ENCODE data around the gene TMEM176B.

The TMEM176B gene

DNA sequence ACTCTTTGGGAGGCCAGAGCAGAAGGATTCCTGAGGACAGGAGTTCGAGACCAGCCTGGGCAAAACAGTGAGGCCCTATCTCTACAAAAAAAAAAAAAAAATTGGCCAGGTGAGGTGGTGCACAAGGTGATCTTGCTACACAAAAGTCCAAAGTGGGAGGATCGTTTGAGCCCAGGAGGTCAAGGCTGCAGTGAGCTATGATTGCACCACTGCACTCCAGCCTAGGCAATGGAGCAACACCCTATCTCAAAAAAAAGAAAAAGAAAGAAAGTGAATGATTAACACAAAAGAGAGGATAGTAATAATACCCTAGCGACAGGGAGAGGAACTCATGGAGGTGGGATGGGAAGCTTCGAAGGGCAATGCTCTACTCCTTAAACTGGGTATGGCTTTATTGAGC is 30.4 kb downstream of the TMEM176B start:
- TF ChIP-seq, protein P1, sequence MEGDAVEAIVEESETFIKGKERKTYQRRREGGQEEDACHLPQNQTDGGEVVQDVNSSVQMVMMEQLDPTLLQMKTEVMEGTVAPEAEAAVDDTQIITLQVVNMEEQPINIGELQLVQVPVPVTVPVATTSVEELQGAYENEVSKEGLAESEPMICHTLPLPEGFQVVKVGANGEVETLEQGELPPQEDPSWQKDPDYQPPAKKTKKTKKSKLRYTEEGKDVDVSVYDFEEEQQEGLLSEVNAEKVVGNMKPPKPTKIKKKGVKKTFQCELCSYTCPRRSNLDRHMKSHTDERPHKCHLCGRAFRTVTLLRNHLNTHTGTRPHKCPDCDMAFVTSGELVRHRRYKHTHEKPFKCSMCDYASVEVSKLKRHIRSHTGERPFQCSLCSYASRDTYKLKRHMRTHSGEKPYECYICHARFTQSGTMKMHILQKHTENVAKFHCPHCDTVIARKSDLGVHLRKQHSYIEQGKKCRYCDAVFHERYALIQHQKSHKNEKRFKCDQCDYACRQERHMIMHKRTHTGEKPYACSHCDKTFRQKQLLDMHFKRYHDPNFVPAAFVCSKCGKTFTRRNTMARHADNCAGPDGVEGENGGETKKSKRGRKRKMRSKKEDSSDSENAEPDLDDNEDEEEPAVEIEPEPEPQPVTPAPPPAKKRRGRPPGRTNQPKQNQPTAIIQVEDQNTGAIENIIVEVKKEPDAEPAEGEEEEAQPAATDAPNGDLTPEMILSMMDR (IDR thresholded peaks at IDR 0.05; ENCODE audit: low read depth, low read length): no peak
- TF ChIP-seq EZH2phosphoT487 (IDR thresholded peaks at IDR 0.05; ENCODE audit: low read depth): no peak
- no peaks in the 10 kb centered on the region for H3K27me3 ChIP-seq (ENCODE audit: low read depth, low read length)
- no peaks in the 10 kb centered on the region for H3K36me3 ChIP-seq (replicated peaks; ENCODE audit: low read depth, low read length)
- H2AFZ ChIP-seq (ENCODE audit: low read depth, low read length): no peak overlapping the region
- no peak overlapping the region for H3K27ac ChIP-seq (ENCODE audit: low read length)
- H4K20me1 ChIP-seq (ENCODE audit: insufficient read depth, low read length): no peaks in the 10 kb centered on the region
- no peaks in the 10 kb centered on the region for H3K9me3 ChIP-seq (ENCODE audit: insufficient read depth, low read length)
- H3K4me2 ChIP-seq (ENCODE audit: low read length): no peak overlapping the region
- H3K79me2 ChIP-seq (ENCODE audit: low read length): no peaks in the 10 kb centered on the region
- no peaks in the 10 kb centered on the region for H3K4me1 ChIP-seq (ENCODE audit: low read length)
- H3K4me3 ChIP-seq (ENCODE audit: low read length): no peak overlapping the region
- no peak overlapping the region for H3K9ac ChIP-seq (ENCODE audit: low read length)

DNA sequence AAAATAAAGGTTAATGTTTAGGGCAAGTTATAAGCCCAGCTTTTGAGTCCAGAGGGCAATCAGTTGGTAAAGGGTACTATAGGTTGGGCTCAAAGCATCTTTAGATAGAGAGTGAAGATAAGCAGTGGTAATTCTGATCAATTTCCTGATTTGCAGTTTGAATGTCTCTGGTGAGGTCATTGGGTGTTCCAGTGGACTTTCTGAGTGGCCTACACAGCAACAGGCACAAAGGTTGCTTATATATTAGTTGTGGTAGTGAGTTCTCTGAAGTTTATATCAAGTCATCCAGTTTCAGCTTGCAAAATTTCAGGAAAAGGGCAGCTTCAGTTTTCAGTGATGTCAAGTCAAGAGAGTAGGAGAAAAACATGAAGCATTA is 33.8 kb downstream of the TMEM176B start:
- Histone ChIP-seq H3K9me3 (ENCODE audit: insufficient read depth, low read length) (no peaks in the 10 kb centered on the region), H3K4me2 (ENCODE audit: low read length) (no peak overlapping the region), H4K20me1 (ENCODE audit: insufficient read depth, low read length) (no peaks in the 10 kb centered on the region), H3K4me1 (ENCODE audit: low read length) (no peaks in the 10 kb centered on the region), H3K4me3 (ENCODE audit: low read length) (no peak overlapping the region), H2AFZ (ENCODE audit: low read depth, low read length) (no peak overlapping the region), H3K9ac (ENCODE audit: low read length) (no peak overlapping the region), H3K36me3 (replicated peaks; ENCODE audit: low read depth, low read length) (no peaks in the 10 kb centered on the region), H3K79me2 (ENCODE audit: low read length) (no peaks in the 10 kb centered on the region), H3K27ac (ENCODE audit: low read length) (no peak overlapping the region), H3K27me3 (ENCODE audit: low read depth, low read length) (0 out of 2 replicates have a peak, but pooled peaks cover 3% of the 10 kb centered on the region)
- TF ChIP-seq EZH2phosphoT487 (IDR thresholded peaks at IDR 0.05; ENCODE audit: low read depth): no peak
- TF ChIP-seq, protein P1 (IDR thresholded peaks at IDR 0.05; ENCODE audit: low read depth, low read length): no peak

DNA sequence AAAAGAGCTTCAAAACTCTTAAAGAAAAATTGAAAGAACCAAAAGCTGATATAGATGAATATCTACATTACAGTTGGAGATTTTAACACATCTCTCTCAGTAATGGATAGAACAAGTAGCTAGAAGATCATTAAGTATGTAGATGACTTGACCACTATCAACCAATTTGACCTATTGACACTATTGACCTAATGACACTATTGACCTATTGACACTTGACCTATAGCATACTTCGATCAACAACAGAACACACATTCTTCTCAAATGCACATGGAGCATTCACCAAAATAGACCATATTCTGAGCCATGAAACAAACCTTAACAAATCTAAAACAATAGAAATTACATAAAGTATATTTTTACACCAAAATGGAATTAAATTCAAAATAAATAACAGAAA is 40.7 kb downstream of the TMEM176B start:
- Histone ChIP-seq H3K36me3 (replicated peaks; ENCODE audit: low read depth, low read length) (no peaks in the 10 kb centered on the region), H3K4me3 (ENCODE audit: low read length) (no peak overlapping the region), H3K27ac (ENCODE audit: low read length) (no peak overlapping the region), H3K9me3 (ENCODE audit: insufficient read depth, low read length) (no peaks in the 10 kb centered on the region), H3K27me3 (ENCODE audit: low read depth, low read length) (0 out of 2 replicates have a peak, but pooled peaks cover 3% of the 10 kb centered on the region), H2AFZ (ENCODE audit: low read depth, low read length) (no peak overlapping the region), H3K4me1 (ENCODE audit: low read length) (peaks cover under 1% of the 10 kb centered on the region; the same call in 1 of the 2 replicates), H3K9ac (ENCODE audit: low read length) (no peak overlapping the region), H3K4me2 (ENCODE audit: low read length) (no peak overlapping the region), H3K79me2 (ENCODE audit: low read length) (no peaks in the 10 kb centered on the region), H4K20me1 (ENCODE audit: insufficient read depth, low read length) (no peaks in the 10 kb centered on the region)
- TF ChIP-seq EZH2phosphoT487 (IDR thresholded peaks at IDR 0.05; ENCODE audit: low read depth): no peak
- TF ChIP-seq, protein P1 (IDR thresholded peaks at IDR 0.05; ENCODE audit: low read depth, low read length): no peak

DNA sequence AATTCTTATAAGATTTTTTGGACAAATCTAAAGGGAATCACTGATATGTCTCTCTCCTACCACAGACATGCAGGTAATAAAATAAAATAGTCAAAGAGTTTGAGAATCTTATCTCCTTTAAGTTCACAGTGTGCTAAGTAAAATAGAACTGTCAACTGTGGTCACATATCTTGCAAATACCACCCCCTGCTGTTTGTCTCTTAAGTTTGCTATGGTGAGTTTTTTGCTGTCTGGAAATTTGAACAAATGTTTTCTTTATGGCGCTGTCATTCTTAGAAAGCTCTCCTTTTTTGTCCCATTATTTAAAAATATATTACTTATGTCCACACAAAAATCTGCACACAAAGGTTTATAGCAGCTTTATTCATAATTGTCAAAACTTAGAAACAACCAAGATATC is 43.3 kb downstream of the TMEM176B start:
- H4K20me1 ChIP-seq (ENCODE audit: insufficient read depth, low read length): no peaks in the 10 kb centered on the region
- H3K27ac ChIP-seq (ENCODE audit: low read length): no peak overlapping the region
- no peak overlapping the region for H3K9ac ChIP-seq (ENCODE audit: low read length)
- TF ChIP-seq, protein P1 (IDR thresholded peaks at IDR 0.05; ENCODE audit: low read depth, low read length): peak; percentile 69
- no peak for TF ChIP-seq EZH2phosphoT487 (IDR thresholded peaks at IDR 0.05; ENCODE audit: low read depth)
- H3K4me3 ChIP-seq (ENCODE audit: low read length): no peak overlapping the region
- no peaks in the 10 kb centered on the region for H3K79me2 ChIP-seq (ENCODE audit: low read length)
- H3K4me1 ChIP-seq (ENCODE audit: low read length): peaks cover 18% of the 10 kb centered on the region
- H2AFZ ChIP-seq (ENCODE audit: low read depth, low read length): no peak overlapping the region
- H3K27me3 ChIP-seq (ENCODE audit: low read depth, low read length): 0 out of 2 replicates have a peak, but pooled peaks cover 2% of the 10 kb centered on the region
- H3K9me3 ChIP-seq (ENCODE audit: insufficient read depth, low read length): no peaks in the 10 kb centered on the region
- H3K36me3 ChIP-seq (replicated peaks; ENCODE audit: low read depth, low read length): no peaks in the 10 kb centered on the region
- no peak overlapping the region for H3K4me2 ChIP-seq (ENCODE audit: low read length)
